Esophagus squamous epithelium (tissue), 4 donors: Measurements from ENCODE around the gene SYT9.

ENCODE experiments used
- CTCF ChIP-seq, 6 experiments: fragments of 450-650 bp in 4 of 6; fragments of 200-600 bp in 2 of 6; sonication (generic) in 2 of 6; IDR thresholded peaks; one replicate each; pipeline ENCODE4 v1.5.1; 2016 to 2019; ENCODE audit warnings: antibody characterized with exemption in 6 of 6, mild to moderate bottlenecking in 4 of 6, moderate library complexity in 4 of 6
- POLR2A ChIP-seq, 4 donors: fragments of 450-650 bp; IDR thresholded peaks; one replicate each; pipeline ENCODE4 v1.6.1; 2017; ENCODE audit warnings: antibody characterized with exemption in 4 of 4, mild to moderate bottlenecking in 4 of 4, moderate library complexity in 3 of 4

- TF ChIP-seq CTCF (IDR thresholded peaks at IDR 0.05) (no peak), POLR2A (IDR thresholded peaks at IDR 0.05) (no peak)
Measured at GRCh38 chr11:7245341-7245740, 6.4 kb upstream of the SYT9 start.
